CD4-positive, CD25-positive, alpha-beta regulatory T cell (primary cell): Measurements from ENCODE around the gene PLPP7. TPM values are rescaled to one million over a fixed set of nuclear protein-coding genes. Genes with fewer than 3 reads are reported as not detected.
"Not testable (repeated sequence)": the region's sequence is repeated elsewhere in the genome, so short reads cannot be mapped to it uniquely, and the experiment has no call there.

Source experiments
- ATAC-seq, 2 donors: fragments of 150-1000 bp; cut with Tn5 transposase; one replicate each; pipeline ENCODE4 v1.10.0; 2021; ENCODE audit warnings: low read depth in 2 of 2, moderate number of reproducible peaks in 2 of 2, moderate library complexity in 1 of 2
- DNase-seq, 3 donors: peaks; one replicate each; pipeline versions ENCODE4 v3.0.0 to v3.0.0-alpha.2; 2012 to 2022; ENCODE audit warnings: mixed read lengths in 1 of 3
- H3K27ac ChIP-seq: one replicate; pipeline ENCODE4 v1.7.0; 2013; ENCODE audit warnings: mild to moderate bottlenecking, low read length; ENCODE audit not compliant: insufficient read depth, poor library complexity, severe bottlenecking
- H3K27me3 ChIP-seq: one replicate; pipeline ENCODE4 v1.7.0; 2013; ENCODE audit warnings: low read length; ENCODE audit not compliant: control insufficient read depth, insufficient read depth
- H3K36me3 ChIP-seq: one replicate; pipeline ENCODE4 v1.7.0; 2013; ENCODE audit warnings: mild to moderate bottlenecking, low read length, moderate library complexity; ENCODE audit not compliant: control insufficient read depth, insufficient read depth
- H3K4me1 ChIP-seq: 2 replicates; pipeline ENCODE4 v1.7.0; 2013; ENCODE audit warnings: mild to moderate bottlenecking, low read length; ENCODE audit not compliant: insufficient read depth, control insufficient read depth, poor library complexity, severe bottlenecking
- H3K4me3 ChIP-seq: one replicate; pipeline ENCODE4 v1.7.0; 2013; ENCODE audit warnings: low read depth, mild to moderate bottlenecking, low read length, moderate library complexity
- H3K9me3 ChIP-seq, 2 experiments: 1 replicate in 1 of 2; 2 replicates in 1 of 2; pipeline ENCODE4 v1.7.0; 2013; ENCODE audit warnings: low read length in 2 of 2, mild to moderate bottlenecking in 1 of 2, moderate library complexity in 1 of 2; ENCODE audit not compliant: control insufficient read depth in 2 of 2
- H3K27ac Mint-ChIP-seq, 3 donors: one replicate each; pipeline ENCODE4 v1.8.0; 2020 to 2022; ENCODE audit warnings: mild to moderate bottlenecking in 3 of 3, mixed read lengths in 3 of 3, moderate library complexity in 2 of 3
- H3K27me3 Mint-ChIP-seq: one replicate; pipeline ENCODE4 v1.8.0; 2022; ENCODE audit warnings: mild to moderate bottlenecking, mixed read lengths
- H3K36me3 Mint-ChIP-seq: one replicate; pipeline ENCODE4 v1.8.0; 2020; ENCODE audit warnings: mixed read lengths
- H3K4me1 Mint-ChIP-seq, 4 donors: one replicate each; pipeline ENCODE4 v1.8.0; 2020 to 2022; ENCODE audit warnings: mixed read lengths in 4 of 4, mild to moderate bottlenecking in 1 of 4
- H3K4me3 Mint-ChIP-seq, 4 donors: one replicate each; pipeline ENCODE4 v1.8.0; 2020 to 2022; ENCODE audit warnings: mild to moderate bottlenecking in 4 of 4, mixed read lengths in 4 of 4, moderate library complexity in 3 of 4
- H3K9me3 Mint-ChIP-seq, 7 donors: one replicate each; pipeline ENCODE4 v1.8.0; 2020 to 2022; ENCODE audit warnings: mixed read lengths in 7 of 7, mild to moderate bottlenecking in 3 of 7, moderate library complexity in 2 of 7
- polyA plus RNA-seq, 4 donors: library from polyadenylated mRNA; unstranded; fragments of 300-500 nt; fragmentation: Illumina TruSeq; gene quantifications; one replicate each; pipeline ENCODE4 v1.2.3, GENCODE V29; 2021
- total RNA-seq: library from RNA; stranded (reverse); gene quantifications from one replicate; pipeline ENCODE4 v1.2.3, GENCODE V29; 2022

PLPP7 gene
- total RNA-seq, result not detected
- polyA plus RNA-seq, result not detected

GRCh38 chr9:131289301-131290035 lies at the start of gene PLPP7:
TSS of gene PLPP7 (plus strand) at chr9:131289723. CDS start at chr9:131289998, 275 bp downstream.
- ATAC-seq, result no peak
- H3K4me3 Mint-ChIP-seq, result no peak within 1 kb of the TSS

GRCh38 chr9:131240047-131240921 lies 49.2 kb upstream of the PLPP7 start:
- Histone ChIP-seq H3K4me1 (peaks cover 43% of the 10 kb centered on the region), H3K9me3 (no peaks in the 10 kb centered on the region), H3K27ac (no peak overlapping the region), H3K4me3 (no peak overlapping the region), H3K36me3 (no peaks in the 10 kb centered on the region), H3K27me3 (no peaks in the 10 kb centered on the region)
- Mint-ChIP-seq H3K9me3 (no peaks in the 10 kb centered on the region), H3K27ac (peak overlapping the region in 2 of 3 donors; percentile 13 to 43), H3K36me3 (no peaks in the 10 kb centered on the region), H3K4me3 (peak overlapping the region in 1 of 4 donors; percentile 38), H3K27me3 (no peaks in the 10 kb centered on the region), H3K4me1 (peaks cover 8 to 49% (median 29%) of the 10 kb centered on the region in 4 donors)
- no peak for DNase-seq
- no peak for ATAC-seq

More at GRCh38 chr9:131289301-131290035, at the start of gene PLPP7:
- no peaks in the 10 kb centered on the region for H3K36me3 Mint-ChIP-seq
- H3K27ac Mint-ChIP-seq, result peak within 1 kb of the TSS in 1 of 3 donors; percentile 67
- H3K27me3 ChIP-seq, result no peaks in the 10 kb centered on the region
- H3K27me3 Mint-ChIP-seq, result no peaks in the 10 kb centered on the region
- no peak within 1 kb of the TSS for H3K4me3 ChIP-seq
- H3K9me3 ChIP-seq, result no peaks in the 10 kb centered on the region
- H3K9me3 Mint-ChIP-seq, result no peaks in the 10 kb centered on the region
- no peak within 1 kb of the TSS for H3K27ac ChIP-seq
- H3K4me1 Mint-ChIP-seq, result peaks cover 0 to 3% (median under 1%) of the 10 kb centered on the region in 4 donors
- no peaks in the 10 kb centered on the region for H3K36me3 ChIP-seq
- no peaks in the 10 kb centered on the region for H3K4me1 ChIP-seq
- no peak for DNase-seq

GRCh38 chr9:131244331-131244730 lies 45.2 kb upstream of the PLPP7 start:
- H3K4me1 ChIP-seq, H3K9me3 Mint-ChIP-seq, H3K4me3 ChIP-seq, H3K4me3 Mint-ChIP-seq, H3K27ac Mint-ChIP-seq, H3K27me3 Mint-ChIP-seq, H3K9me3 ChIP-seq, ATAC-seq, H3K27ac ChIP-seq, H3K36me3 Mint-ChIP-seq, DNase-seq, H3K36me3 ChIP-seq, H3K27me3 ChIP-seq: not testable (repeated sequence)
- H3K4me1 Mint-ChIP-seq, result peaks cover 5 to 14% (median 12%) of the 10 kb centered on the region in 4 donors

GRCh38 chr9:131246618-131247017 lies 42.9 kb upstream of the PLPP7 start:
- ATAC-seq (no peak), DNase-seq (no peak)
- H3K4me3 ChIP-seq, result no peak overlapping the region
- Mint-ChIP-seq H3K9me3 (no peaks in the 10 kb centered on the region), H3K4me1 (peaks cover 5 to 14% (median 7%) of the 10 kb centered on the region in 4 donors), H3K4me3 (no peak overlapping the region), H3K36me3 (no peaks in the 10 kb centered on the region), H3K27ac (no peak overlapping the region), H3K27me3 (no peaks in the 10 kb centered on the region)
- H3K27me3 ChIP-seq, result no peaks in the 10 kb centered on the region
- H3K36me3 ChIP-seq, result no peaks in the 10 kb centered on the region
- H3K4me1 ChIP-seq, result peaks cover 3% of the 10 kb centered on the region
- no peak overlapping the region for H3K27ac ChIP-seq
- no peaks in the 10 kb centered on the region for H3K9me3 ChIP-seq

GRCh38 chr9:131252120-131252519 lies 37.4 kb upstream of the PLPP7 start:
- no peak for ATAC-seq
- Mint-ChIP-seq H3K4me1 (peaks cover 11 to 64% (median 30%) of the 10 kb centered on the region in 4 donors), H3K27me3 (no peaks in the 10 kb centered on the region), H3K36me3 (no peaks in the 10 kb centered on the region), H3K27ac (peak overlapping the region in 2 of 3 donors; percentile 93 to 96), H3K9me3 (peaks cover 0 to 2% (median 0%) of the 10 kb centered on the region in 7 donors), H3K4me3 (peak overlapping the region; percentile 84 to 100 (median 90))
- DNase-seq, result no peak
- H3K4me1 ChIP-seq, result peaks cover 57% of the 10 kb centered on the region
- H3K4me3 ChIP-seq, result peak overlapping the region; percentile 71
- H3K27me3 ChIP-seq, result no peaks in the 10 kb centered on the region
- no peaks in the 10 kb centered on the region for H3K36me3 ChIP-seq
- no peaks in the 10 kb centered on the region for H3K9me3 ChIP-seq
- peak overlapping the region; percentile 90 for H3K27ac ChIP-seq

GRCh38 chr9:131253891-131254491 lies 35.5 kb upstream of the PLPP7 start:
- Mint-ChIP-seq H3K27ac (peak overlapping the region; percentile 93 to 100 (median 96)), H3K4me1 (peaks cover 10 to 78% (median 36%) of the 10 kb centered on the region in 4 donors), H3K36me3 (no peaks in the 10 kb centered on the region), H3K4me3 (peak overlapping the region; percentile 66 to 100 (median 86)), H3K27me3 (no peaks in the 10 kb centered on the region), H3K9me3 (peaks cover 0 to 2% (median 0%) of the 10 kb centered on the region in 7 donors)
- no peak overlapping the region for H3K4me3 ChIP-seq
- ATAC-seq, result no peak
- no peaks in the 10 kb centered on the region for H3K9me3 ChIP-seq
- no peaks in the 10 kb centered on the region for H3K27me3 ChIP-seq
- H3K4me1 ChIP-seq, result peaks cover 76% of the 10 kb centered on the region
- DNase-seq, result no peak
- H3K27ac ChIP-seq, result peak overlapping the region; percentile 90
- peaks cover 6% of the 10 kb centered on the region for H3K36me3 ChIP-seq

GRCh38 chr9:131254626-131255025 lies 34.9 kb upstream of the PLPP7 start:
- Mint-ChIP-seq H3K27ac (peak overlapping the region; percentile 93 to 100 (median 96)), H3K4me3 (peak overlapping the region; percentile 60 to 100 (median 78)), H3K36me3 (no peaks in the 10 kb centered on the region), H3K27me3 (no peaks in the 10 kb centered on the region), H3K4me1 (peaks cover 6 to 78% (median 32%) of the 10 kb centered on the region in 4 donors), H3K9me3 (peaks cover 0 to 2% (median 0%) of the 10 kb centered on the region in 7 donors)
- H3K4me1 ChIP-seq, result peaks cover 79% of the 10 kb centered on the region
- ATAC-seq (no peak), DNase-seq (no peak)
- peak overlapping the region; percentile 90 for H3K27ac ChIP-seq
- H3K36me3 ChIP-seq, result peaks cover 12% of the 10 kb centered on the region
- H3K4me3 ChIP-seq, result no peak overlapping the region
- no peaks in the 10 kb centered on the region for H3K9me3 ChIP-seq
- H3K27me3 ChIP-seq, result no peaks in the 10 kb centered on the region
